Fibroblast of mammary gland (primary cell): Measurements from ENCODE around the gene SLC6A12.
"Not testable (repeated sequence)": the region's sequence is repeated elsewhere in the genome, so short reads cannot be mapped to it uniquely, and the experiment has no call there.

Source experiments
- DNase-seq: peaks from one replicate; pipeline ENCODE4 v3.0.0-alpha.2; 2010; ENCODE audit warnings: low read depth
- H3K4me3 ChIP-seq: 2 replicates; pipeline ENCODE4 v1.5.1; 2011; ENCODE audit warnings: low read depth, mild to moderate bottlenecking, low read length, moderate library complexity; ENCODE audit not compliant: control insufficient read depth
- TF ChIP-seq, protein P1 (sequence below): conservative IDR thresholded peaks from 2 replicates; pipeline ENCODE4 v1.5.1; 2011; ENCODE audit warnings: low read depth, low read length, inconsistent platforms; ENCODE audit not compliant: control insufficient read depth, insufficient read depth

The SLC6A12 gene

DNA sequence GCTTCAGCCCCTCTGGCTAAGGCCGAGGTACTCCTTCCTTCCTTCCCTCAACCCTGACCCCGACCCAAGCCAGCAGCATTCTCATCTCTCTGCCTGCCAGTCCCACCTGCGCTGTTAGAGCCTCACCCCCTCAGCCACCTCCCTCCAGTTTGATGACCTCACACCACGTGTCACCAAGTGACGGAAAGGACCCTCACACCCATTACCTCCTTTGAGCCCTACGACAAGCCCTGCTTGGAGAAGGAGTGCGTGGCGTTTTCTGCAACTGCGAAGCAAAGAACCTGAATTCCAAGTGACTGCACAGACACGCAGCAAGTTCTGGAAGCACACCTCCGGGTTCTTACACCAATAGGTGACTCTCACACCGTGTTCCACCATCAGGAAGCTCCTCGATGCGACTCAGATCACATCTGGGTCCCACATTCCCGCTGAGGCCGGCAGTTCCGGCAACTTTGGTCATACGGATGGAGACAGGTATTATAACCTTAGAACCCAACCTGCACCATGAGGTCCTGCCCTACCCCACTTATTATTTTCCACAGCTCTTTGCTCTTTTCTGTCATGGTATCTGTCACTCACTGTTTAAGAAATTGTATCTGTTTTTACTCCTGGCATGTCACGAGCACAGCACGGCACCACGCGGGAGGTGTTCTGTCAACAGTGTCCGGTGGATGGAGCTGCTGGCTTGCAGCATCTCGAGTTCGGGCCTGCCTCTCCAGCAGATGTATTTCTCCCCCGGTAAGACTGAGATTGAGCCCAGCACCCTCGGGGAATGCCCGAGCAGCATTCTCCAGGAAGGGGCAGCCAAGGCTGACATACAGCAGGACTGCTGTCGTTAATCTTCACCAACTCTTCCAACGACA, 5.0 kb upstream of the SLC6A12 start:
- TF ChIP-seq, protein P1, sequence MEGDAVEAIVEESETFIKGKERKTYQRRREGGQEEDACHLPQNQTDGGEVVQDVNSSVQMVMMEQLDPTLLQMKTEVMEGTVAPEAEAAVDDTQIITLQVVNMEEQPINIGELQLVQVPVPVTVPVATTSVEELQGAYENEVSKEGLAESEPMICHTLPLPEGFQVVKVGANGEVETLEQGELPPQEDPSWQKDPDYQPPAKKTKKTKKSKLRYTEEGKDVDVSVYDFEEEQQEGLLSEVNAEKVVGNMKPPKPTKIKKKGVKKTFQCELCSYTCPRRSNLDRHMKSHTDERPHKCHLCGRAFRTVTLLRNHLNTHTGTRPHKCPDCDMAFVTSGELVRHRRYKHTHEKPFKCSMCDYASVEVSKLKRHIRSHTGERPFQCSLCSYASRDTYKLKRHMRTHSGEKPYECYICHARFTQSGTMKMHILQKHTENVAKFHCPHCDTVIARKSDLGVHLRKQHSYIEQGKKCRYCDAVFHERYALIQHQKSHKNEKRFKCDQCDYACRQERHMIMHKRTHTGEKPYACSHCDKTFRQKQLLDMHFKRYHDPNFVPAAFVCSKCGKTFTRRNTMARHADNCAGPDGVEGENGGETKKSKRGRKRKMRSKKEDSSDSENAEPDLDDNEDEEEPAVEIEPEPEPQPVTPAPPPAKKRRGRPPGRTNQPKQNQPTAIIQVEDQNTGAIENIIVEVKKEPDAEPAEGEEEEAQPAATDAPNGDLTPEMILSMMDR: no peak
- H3K4me3 ChIP-seq: no peak overlapping the region
- DNase-seq: no peak

DNA sequence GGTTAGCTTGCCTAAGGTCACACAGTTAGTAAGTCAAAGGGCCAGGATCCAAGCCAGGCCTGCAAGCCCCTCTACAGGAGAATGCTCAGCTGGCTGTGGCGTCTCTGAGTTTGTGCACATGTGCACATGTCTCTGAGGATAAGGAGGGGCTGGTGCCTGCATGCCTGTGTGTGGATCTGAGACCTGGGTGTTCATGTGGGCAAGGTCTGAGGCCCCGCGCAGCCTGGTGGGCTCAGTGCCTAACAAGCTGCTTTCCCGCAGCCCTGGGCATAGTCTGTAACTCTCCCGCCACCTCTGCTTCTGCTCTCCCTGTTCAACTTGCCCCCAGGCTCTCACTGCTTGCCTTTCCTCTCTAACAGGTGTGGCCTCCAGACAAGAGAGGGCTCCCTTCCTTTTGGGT, 4.3 kb upstream of the SLC6A12 start:
- TF ChIP-seq, protein P1: no peak
- no peak for DNase-seq
- no peak overlapping the region for H3K4me3 ChIP-seq

DNA sequence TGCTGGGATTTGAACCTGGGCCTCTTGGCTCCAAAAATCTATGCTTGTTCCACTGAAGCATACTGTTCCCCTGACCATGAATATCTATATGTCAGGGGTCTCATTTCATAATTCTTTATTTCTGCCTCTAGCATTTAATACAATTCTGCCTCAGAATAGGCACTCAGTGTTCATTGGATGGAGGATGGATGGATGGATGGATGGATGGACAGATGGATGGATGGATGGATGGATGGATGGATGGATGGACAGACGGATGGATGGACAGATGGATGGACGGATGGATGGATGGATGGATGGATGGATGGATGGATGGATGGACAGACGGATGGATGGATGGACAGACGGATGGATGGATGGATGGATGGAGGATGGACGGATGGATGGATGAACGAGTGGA, 3.1 kb upstream of the SLC6A12 start:
- not testable (repeated sequence) for DNase-seq, H3K4me3 ChIP-seq

DNA sequence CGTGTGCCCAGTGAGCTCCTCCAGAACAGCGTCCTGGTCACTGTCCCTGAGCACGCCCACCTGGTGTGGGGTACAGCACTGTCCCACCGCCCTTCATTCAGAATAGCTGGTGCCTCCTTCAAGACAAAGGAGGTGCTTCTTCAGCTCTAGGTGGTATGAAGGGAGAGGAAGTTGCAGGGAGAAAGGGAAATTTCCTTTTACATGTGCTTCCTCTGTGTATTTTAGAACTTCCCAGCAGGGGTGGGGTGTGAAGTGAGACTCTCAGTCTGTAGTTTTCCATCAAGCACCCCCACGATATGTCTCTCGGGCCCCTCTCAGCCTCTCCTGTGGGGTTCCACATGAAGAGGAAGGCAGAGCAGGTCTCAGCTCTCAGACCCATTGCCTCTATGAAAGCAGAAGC, 1.2 kb upstream of the SLC6A12 start:
- TF ChIP-seq, protein P1: no peak
- no peak overlapping the region for H3K4me3 ChIP-seq
- no peak for DNase-seq

DNA sequence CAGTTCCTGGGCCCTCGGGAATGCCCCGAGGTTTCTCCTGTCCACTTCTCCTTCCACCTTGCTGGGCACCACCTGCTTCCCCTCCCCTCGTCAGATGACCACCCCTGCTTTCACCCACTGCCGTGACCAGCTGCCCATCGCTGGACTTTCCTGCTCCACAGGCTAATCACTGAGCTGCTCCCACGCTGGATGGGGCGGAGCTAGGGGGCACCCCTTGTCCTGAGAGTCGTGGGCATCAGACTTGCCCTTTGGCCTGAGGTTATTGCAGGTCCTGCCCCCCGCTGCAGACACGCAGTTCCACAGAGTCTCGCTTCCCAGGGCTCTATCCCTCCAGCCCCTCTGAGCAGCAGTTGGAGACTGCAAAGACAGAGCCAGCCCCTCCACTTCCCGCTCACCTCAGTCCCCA, 427 bp downstream of the SLC6A12 start:
- TF ChIP-seq, protein P1: no peak
- H3K4me3 ChIP-seq: no peak overlapping the region
- DNase-seq: no peak

DNA sequence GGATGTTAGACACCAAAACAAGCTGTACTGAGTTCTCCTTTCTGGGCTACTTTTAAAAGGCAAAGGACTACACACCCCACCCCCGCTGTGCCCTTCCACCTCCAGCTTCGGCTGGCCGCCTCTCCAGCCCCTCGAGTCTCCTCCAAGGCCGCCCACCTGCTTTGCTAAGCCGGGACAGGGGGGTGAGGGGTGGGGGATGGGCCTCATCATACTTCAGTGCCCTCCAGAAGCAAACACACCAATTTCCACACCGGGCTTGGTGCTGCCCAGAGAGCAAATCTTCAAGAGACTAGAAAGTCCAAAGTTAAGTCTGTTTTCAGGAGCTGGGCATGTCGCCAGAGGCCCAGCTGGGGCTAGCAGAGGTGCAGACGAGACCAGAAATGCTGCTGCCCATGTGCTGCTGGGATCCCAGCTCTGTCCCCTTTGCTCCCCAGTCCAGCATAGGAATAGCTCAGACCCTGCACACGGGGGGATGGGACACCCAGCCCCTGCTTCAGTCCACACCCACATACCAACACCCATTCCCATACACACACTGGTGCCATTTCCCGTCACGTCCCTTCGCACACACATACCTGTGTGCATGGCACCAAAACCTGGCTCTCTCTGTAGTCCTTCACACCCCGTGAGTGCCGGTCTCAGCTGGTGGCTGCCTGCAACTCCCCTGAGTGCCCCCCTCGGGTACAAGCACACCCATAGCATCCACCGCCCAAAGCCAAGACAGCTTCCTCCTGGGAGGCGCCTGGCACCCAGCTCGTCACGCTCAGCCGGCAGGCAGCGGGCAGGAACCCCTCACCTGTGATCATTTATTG, 1.0 kb downstream of the SLC6A12 start:
- TF ChIP-seq, protein P1: no peak
- no peak overlapping the region for H3K4me3 ChIP-seq
- DNase-seq: no peak

DNA sequence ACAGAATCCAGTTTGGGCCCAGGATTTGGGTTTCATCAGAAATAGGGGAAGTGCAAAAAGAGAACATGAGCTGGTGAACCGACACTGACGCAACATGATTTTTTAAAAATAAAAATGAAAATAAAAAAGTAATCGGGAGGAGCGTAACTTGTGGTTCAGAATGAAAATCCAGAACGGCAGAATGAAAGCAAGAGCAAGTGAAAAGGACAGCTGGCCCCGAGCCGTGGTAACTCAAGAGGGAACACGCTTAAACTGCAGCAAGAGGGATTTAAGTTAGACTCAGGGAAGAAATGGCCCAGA, 1.6 kb downstream of the SLC6A12 start:
- TF ChIP-seq, protein P1: no peak
- no peak for DNase-seq
- H3K4me3 ChIP-seq: no peak overlapping the region
